K562 (cell line): ENCODE measurements around the gene PCYT1A. TPM values are rescaled to one million over a fixed set of nuclear protein-coding genes. Genes with fewer than 3 reads are reported as not detected.

ENCODE experiments used
- ASH1L ChIP-seq: fragments of 450-650 bp; IDR thresholded peaks from 2 replicates; pipeline ENCODE4 v1.6.1; 2018; ENCODE audit warnings: borderline replicate concordance, mild to moderate bottlenecking, low read depth; ENCODE audit not compliant: partially characterized antibody
- C11orf30 ChIP-seq: fragments of 450-650 bp; IDR thresholded peaks from 2 replicates; pipeline ENCODE4 v1.6.1; 2016; ENCODE audit warnings: low read depth, mild to moderate bottlenecking
- E2F4 ChIP-seq: sonication (generic); formaldehyde crosslinking; IDR thresholded peaks from 2 replicates; pipeline ENCODE4 v1.8.0; 2022; ENCODE audit warnings: mild to moderate bottlenecking, low read depth, missing genetic modification reagents
- ELF2 ChIP-seq: fragments of 250-450 bp; sonication (Bioruptor Pico); IDR thresholded peaks from 2 replicates; pipeline ENCODE4 v1.5.0; 2021; ENCODE audit warnings: mild to moderate bottlenecking
- ELK3 ChIP-seq: fragments of 450-650 bp; formaldehyde crosslinking; IDR thresholded peaks from 2 replicates; pipeline ENCODE4 v1.4.0; 2020; ENCODE audit warnings: mild to moderate bottlenecking
- HOXB6 ChIP-seq: fragments of 250-450 bp; sonication (Bioruptor Pico); IDR thresholded peaks from 2 replicates; pipeline ENCODE4 v1.5.1; 2022; ENCODE audit warnings: mild to moderate bottlenecking, borderline replicate concordance
- NR3C1 ChIP-seq: sonication (generic); formaldehyde crosslinking; IDR thresholded peaks from 2 replicates; pipeline ENCODE4 v1.8.1; 2022; ENCODE audit warnings: missing genetic modification reagents
- PCBP2 ChIP-seq: fragments of 200-400 bp; formaldehyde crosslinking; IDR thresholded peaks from 2 replicates; pipeline ENCODE4 v1.6.1; 2018; ENCODE audit warnings: low read length, low read depth, mild to moderate bottlenecking, moderate library complexity; ENCODE audit not compliant: poor library complexity, severe bottlenecking
- SIN3A ChIP-seq, 2 experiments: fragments of 150-350 bp in 1 of 2; IDR thresholded peaks; 2 replicates each; pipeline ENCODE4 v1.6.1; 2011 to 2016; ENCODE audit warnings: borderline replicate concordance in 2 of 2, low read depth in 2 of 2, low read length in 2 of 2, mild to moderate bottlenecking in 2 of 2, moderate library complexity in 2 of 2; ENCODE audit not compliant: control insufficient read depth in 1 of 2
- SPI1 ChIP-seq: IDR thresholded peaks from 2 replicates; pipeline ENCODE4 v1.6.1; 2011; ENCODE audit warnings: low read depth, low read length, control low read depth, borderline replicate concordance
- TEAD2 ChIP-seq: fragments of 450-650 bp; IDR thresholded peaks from 2 replicates; pipeline ENCODE4 v1.6.1; 2016; ENCODE audit warnings: missing genetic modification characterization, control low read depth, missing compliant biosample characterization
- THRAP3 ChIP-seq: fragments of 450-650 bp; IDR thresholded peaks from 2 replicates; pipeline ENCODE4 v1.6.1; 2016; ENCODE audit warnings: mild to moderate bottlenecking, inconsistent platforms, borderline replicate concordance
- TOE1 ChIP-seq, 2 experiments: fragments of 450-650 bp in 1 of 2; sonication (generic) in 1 of 2; formaldehyde crosslinking in 1 of 2; IDR thresholded peaks; 2 replicates each; pipeline versions ENCODE4 v1.7.1 to v1.8.0; 2016 to 2022; ENCODE audit warnings: borderline replicate concordance in 2 of 2, mild to moderate bottlenecking in 2 of 2, antibody characterized with exemption in 1 of 2, inconsistent platforms in 1 of 2, low read depth in 1 of 2, missing genetic modification reagents in 1 of 2, moderate library complexity in 1 of 2
- ZBTB17 ChIP-seq: fragments of 450-650 bp; formaldehyde crosslinking; IDR thresholded peaks from 2 replicates; pipeline ENCODE4 v1.4.0; 2020; ENCODE audit warnings: mild to moderate bottlenecking
- ZFP36 ChIP-seq: fragments of 150-350 bp; IDR thresholded peaks from 2 replicates; pipeline ENCODE4 v1.6.1; 2018; ENCODE audit warnings: low read length, low read depth; ENCODE audit not compliant: partially characterized antibody
- ZFPM2 ChIP-seq: fragments of 250-450 bp; sonication (Bioruptor Pico); IDR thresholded peaks from 2 replicates; pipeline ENCODE4 v1.5.1; 2022; ENCODE audit warnings: mild to moderate bottlenecking
- ZKSCAN8 ChIP-seq: fragments of 200-800 bp; sonication (Bioruptor generic); IDR thresholded peaks from 2 replicates; pipeline ENCODE4 v1.6.1; 2016; ENCODE audit warnings: missing genetic modification characterization, missing compliant biosample characterization
- ZNF124 ChIP-seq: sonication (generic); formaldehyde crosslinking; IDR thresholded peaks from 2 replicates; pipeline ENCODE4 v1.8.1; 2022; ENCODE audit warnings: missing genetic modification reagents
- ZNF780A ChIP-seq: fragments of 250-450 bp; sonication (Bioruptor Pico); IDR thresholded peaks from 2 replicates; pipeline ENCODE4 v1.5.0; 2021; ENCODE audit warnings: mild to moderate bottlenecking
- polyA plus RNA-seq, 8 experiments: library from polyadenylated mRNA; depleted of rRNA in 4 of 8; stranded (reverse) in 5 of 8; unstranded in 3 of 8; fragments of >200 nt; fragmentation: Nextera tagmentation in 2 of 8; fragmentation: Illumina TruSeq in 1 of 8; extraction: Ambion mirVana in 2 of 8; extraction: Trizol in 1 of 8; gene quantifications; 2 replicates each; pipeline versions ENCODE4 v1.2.1 to v1.2.3, GENCODE V29; 2011 to 2014; ENCODE audit warnings: inconsistent platforms in 1 of 8, missing spikeins in 1 of 8
- total RNA-seq, 7 experiments: library from RNA; depleted of rRNA in 6 of 7; stranded (reverse); fragments of >200 nt in 6 of 7; fragmentation: Illumina TruSeq in 2 of 7; extraction: Trizol in 2 of 7; gene quantifications; 2 replicates each; pipeline versions ENCODE4 v1.2.1 to v1.2.3, GENCODE V29; 2011 to 2021; ENCODE audit warnings: low replicate concordance in 1 of 7
- TF ChIP-seq, protein P1 (sequence below): fragments of 450-650 bp; IDR thresholded peaks from 2 replicates; pipeline ENCODE4 v1.6.1; 2017; ENCODE audit warnings: antibody characterized with exemption, mild to moderate bottlenecking
- TF ChIP-seq, protein P2 (sequence below): sonication (generic); formaldehyde crosslinking; IDR thresholded peaks from 2 replicates; pipeline ENCODE4 v1.8.0; 2022; ENCODE audit warnings: mild to moderate bottlenecking, missing genetic modification reagents

The PCYT1A gene
- total and polyA plus RNA-seq, 9 of the 15 experiments (the other 6 are each of a cell fraction or from before 2014, with no cell fraction given), result 13.4 to 62.8 (median 49.4) TPM

GRCh38 chr3:196287090-196287439 lies 461 bp downstream of the PCYT1A start (continued):
- TF ChIP-seq THRAP3 (no peak), ZFPM2 (CRISPR knock-in tag) (no peak), ELK3 (CRISPR knock-in tag) (no peak), PCBP2 (no peak), ZKSCAN8 (no peak), TOE1 (IDR thresholded peaks at IDR 0.05; ENCODE audit: borderline replicate concordance) (no peak), TOE1 (CRISPR knock-in tag; IDR thresholded peaks at IDR 0.05; ENCODE audit: borderline replicate concordance, low read depth) (peak; percentile 75; the same call in 1 of the 2 replicates), ZBTB17 (peak; percentile 89), NR3C1 (CRISPR knock-in tag) (no peak), ZNF124 (CRISPR knock-in tag) (no peak), E2F4 (CRISPR knock-in tag) (peak; percentile 81), C11orf30 (no peak), ZNF780A (CRISPR knock-in tag) (no peak), HOXB6 (CRISPR knock-in tag) (no peak), SIN3A (IDR thresholded peaks at IDR 0.05; ENCODE audit: borderline replicate concordance in 2 of 2, control insufficient read depth in 1 of 2, low read depth in 2 of 2, low read length in 2 of 2) (peak in 1 of 2 experiments; percentile 44; a peak in 1 of 4 replicates), ZFP36 (no peak), ASH1L (no peak), TEAD2 (tag) (no peak), ELF2 (no peak), SPI1 (no peak)
- TF ChIP-seq, protein P1, sequence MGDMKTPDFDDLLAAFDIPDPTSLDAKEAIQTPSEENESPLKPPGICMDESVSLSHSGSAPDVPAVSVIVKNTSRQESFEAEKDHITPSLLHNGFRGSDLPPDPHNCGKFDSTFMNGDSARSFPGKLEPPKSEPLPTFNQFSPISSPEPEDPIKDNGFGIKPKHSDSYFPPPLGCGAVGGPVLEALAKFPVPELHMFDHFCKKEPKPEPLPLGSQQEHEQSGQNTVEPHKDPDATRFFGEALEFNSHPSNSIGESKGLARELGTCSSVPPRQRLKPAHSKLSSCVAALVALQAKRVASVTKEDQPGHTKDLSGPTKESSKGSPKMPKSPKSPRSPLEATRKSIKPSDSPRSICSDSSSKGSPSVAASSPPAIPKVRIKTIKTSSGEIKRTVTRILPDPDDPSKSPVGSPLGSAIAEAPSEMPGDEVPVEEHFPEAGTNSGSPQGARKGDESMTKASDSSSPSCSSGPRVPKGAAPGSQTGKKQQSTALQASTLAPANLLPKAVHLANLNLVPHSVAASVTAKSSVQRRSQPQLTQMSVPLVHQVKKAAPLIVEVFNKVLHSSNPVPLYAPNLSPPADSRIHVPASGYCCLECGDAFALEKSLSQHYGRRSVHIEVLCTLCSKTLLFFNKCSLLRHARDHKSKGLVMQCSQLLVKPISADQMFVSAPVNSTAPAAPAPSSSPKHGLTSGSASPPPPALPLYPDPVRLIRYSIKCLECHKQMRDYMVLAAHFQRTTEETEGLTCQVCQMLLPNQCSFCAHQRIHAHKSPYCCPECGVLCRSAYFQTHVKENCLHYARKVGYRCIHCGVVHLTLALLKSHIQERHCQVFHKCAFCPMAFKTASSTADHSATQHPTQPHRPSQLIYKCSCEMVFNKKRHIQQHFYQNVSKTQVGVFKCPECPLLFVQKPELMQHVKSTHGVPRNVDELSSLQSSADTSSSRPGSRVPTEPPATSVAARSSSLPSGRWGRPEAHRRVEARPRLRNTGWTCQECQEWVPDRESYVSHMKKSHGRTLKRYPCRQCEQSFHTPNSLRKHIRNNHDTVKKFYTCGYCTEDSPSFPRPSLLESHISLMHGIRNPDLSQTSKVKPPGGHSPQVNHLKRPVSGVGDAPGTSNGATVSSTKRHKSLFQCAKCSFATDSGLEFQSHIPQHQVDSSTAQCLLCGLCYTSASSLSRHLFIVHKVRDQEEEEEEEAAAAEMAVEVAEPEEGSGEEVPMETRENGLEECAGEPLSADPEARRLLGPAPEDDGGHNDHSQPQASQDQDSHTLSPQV, result 0 out of 2 replicates have a peak, but pooled peaks have one; percentile 44
- TF ChIP-seq, protein P2, sequence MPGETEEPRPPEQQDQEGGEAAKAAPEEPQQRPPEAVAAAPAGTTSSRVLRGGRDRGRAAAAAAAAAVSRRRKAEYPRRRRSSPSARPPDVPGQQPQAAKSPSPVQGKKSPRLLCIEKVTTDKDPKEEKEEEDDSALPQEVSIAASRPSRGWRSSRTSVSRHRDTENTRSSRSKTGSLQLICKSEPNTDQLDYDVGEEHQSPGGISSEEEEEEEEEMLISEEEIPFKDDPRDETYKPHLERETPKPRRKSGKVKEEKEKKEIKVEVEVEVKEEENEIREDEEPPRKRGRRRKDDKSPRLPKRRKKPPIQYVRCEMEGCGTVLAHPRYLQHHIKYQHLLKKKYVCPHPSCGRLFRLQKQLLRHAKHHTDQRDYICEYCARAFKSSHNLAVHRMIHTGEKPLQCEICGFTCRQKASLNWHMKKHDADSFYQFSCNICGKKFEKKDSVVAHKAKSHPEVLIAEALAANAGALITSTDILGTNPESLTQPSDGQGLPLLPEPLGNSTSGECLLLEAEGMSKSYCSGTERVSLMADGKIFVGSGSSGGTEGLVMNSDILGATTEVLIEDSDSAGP (CRISPR knock-in tag), result peak; percentile 69
